GM12878 (cell line): ENCODE measurements around the gene RAD51B. TPM values are rescaled to one million over a fixed set of nuclear protein-coding genes. Genes with fewer than 3 reads are reported as not detected.

Experiments
- ATAC-seq: fragments of 200-7000 bp; cut with Tn5 transposase; 3 replicates; pipeline ENCODE4 v1.9.1; 2020; ENCODE audit warnings: mild to moderate bottlenecking, moderate library complexity
- BruUV-seq: library from RNA; stranded (reverse); fragments of 400-500 nt; replicated peaks from 2 replicates; lab custom pipeline; 2021; lab: Mats Ljungman, UMichigan
- CTCF ChIA-PET: fragments of 300-600 bp; sonication (Branson Sonifier 250); formaldehyde crosslinking; extraction: SDS; loops from one replicate; lab custom pipeline; 2021; ENCODE audit warnings: inconsistent platforms; lab: Yijun Ruan, JAX
- POLR2A ChIA-PET: fragments of 350-600 bp; formaldehyde crosslinking; extraction: SDS; loops from one replicate; lab custom pipeline; 2021; ENCODE audit warnings: inconsistent platforms; lab: Charles Lee
- RAD21 ChIA-PET: fragments of 300-600 bp; sonication (Branson Sonifier 250); formaldehyde crosslinking; loops from one replicate; lab custom pipeline; 2023; ENCODE audit warnings: antibody characterized with exemption; ENCODE audit not compliant: unreplicated experiment; lab: Charles Lee
- SMC1A ChIA-PET: fragments of 300-600 bp; sonication (Branson Sonifier 250); formaldehyde crosslinking; loops from one replicate; lab custom pipeline; 2023; ENCODE audit not compliant: unreplicated experiment, uncharacterized antibody; lab: Charles Lee
- DNase-seq: peaks from one replicate; pipeline ENCODE4 v3.0.0-alpha.2; 2011; ENCODE audit warnings: low read depth, low spot score
- FAIRE-seq: peaks from 3 replicates; lab custom pipeline; 2011; peaks lifted over from hg19 to GRCh38; lab: Jason Lieb, UNC
- H2AFZ ChIP-seq: 2 replicates; pipeline ENCODE4 v1.6.0; 2011; ENCODE audit warnings: low read depth, low read length, control low read depth; ENCODE audit not compliant: control insufficient read depth
- H3K27ac ChIP-seq: 2 replicates; pipeline ENCODE4 v1.5.1; 2011; ENCODE audit warnings: control low read depth; ENCODE audit not compliant: control insufficient read depth, insufficient read depth
- H3K27me3 ChIP-seq, 2 experiments: replicated peaks in 1 of 2; 2 replicates each; pipeline versions ENCODE4 v1.6.0 to v1.6.1; 2011; ENCODE audit warnings: low read length in 1 of 2; ENCODE audit not compliant: control insufficient read depth in 2 of 2, insufficient read depth in 2 of 2
- H3K36me3 ChIP-seq, 2 experiments: 2 replicates each; pipeline ENCODE4 v1.5.1; 2011; ENCODE audit warnings: low read length in 1 of 2; ENCODE audit not compliant: control insufficient read depth in 2 of 2, insufficient read depth in 2 of 2
- H3K4me1 ChIP-seq: 2 replicates; pipeline ENCODE4 v1.6.1; 2011; ENCODE audit warnings: mild to moderate bottlenecking, low read length, moderate library complexity, mixed read lengths; ENCODE audit not compliant: control insufficient read depth, insufficient read depth
- H3K4me2 ChIP-seq: 2 replicates; pipeline ENCODE4 v1.6.0; 2011; ENCODE audit warnings: control low read depth; ENCODE audit not compliant: control insufficient read depth, insufficient read depth
- H3K4me3 ChIP-seq: fragments of 200-600 bp; sonication (generic); 2 replicates; pipeline ENCODE4 v1.5.1; 2016
- H3K79me2 ChIP-seq: 2 replicates; pipeline ENCODE4 v1.6.0; 2011; ENCODE audit warnings: low read length; ENCODE audit not compliant: control insufficient read depth, insufficient read depth
- H3K9ac ChIP-seq: 2 replicates; pipeline ENCODE4 v1.8.0; 2011; ENCODE audit warnings: low read length, control low read depth, mixed read lengths; ENCODE audit not compliant: control insufficient read depth, insufficient read depth
- H3K9me3 ChIP-seq: replicated peaks from 3 replicates; pipeline ENCODE4 v1.5.1; 2011; ENCODE audit warnings: mild to moderate bottlenecking, low read length; ENCODE audit not compliant: control insufficient read depth, insufficient read depth
- H4K20me1 ChIP-seq: 2 replicates; pipeline ENCODE4 v1.6.0; 2011; ENCODE audit not compliant: control insufficient read depth, insufficient read depth
- CEBPZ ChIP-seq: fragments of 150-350 bp; IDR thresholded peaks from 2 replicates; pipeline ENCODE4 v1.6.1; 2016; ENCODE audit warnings: low read depth, low read length
- E2F8 ChIP-seq: fragments of 450-650 bp; IDR thresholded peaks from 2 replicates; pipeline ENCODE4 v1.6.1; 2018; ENCODE audit warnings: mild to moderate bottlenecking, low read depth, moderate library complexity; ENCODE audit not compliant: partially characterized antibody
- HDAC6 ChIP-seq: fragments of 200-600 bp; sonication (generic); IDR thresholded peaks from one replicate; pipeline ENCODE4 v1.8.0; 2017; ENCODE audit warnings: antibody characterized with exemption; ENCODE audit not compliant: unreplicated experiment
- NR2F1 ChIP-seq: fragments of 450-650 bp; conservative IDR thresholded peaks from 2 replicates; pipeline ENCODE4 v1.6.1; 2017; ENCODE audit warnings: mild to moderate bottlenecking
- POLR2AphosphoS5 ChIP-seq: IDR thresholded peaks from 2 replicates; pipeline ENCODE4 v1.6.1; 2011; ENCODE audit warnings: mild to moderate bottlenecking, low read length, inconsistent platforms
- RAD51 ChIP-seq: fragments of 450-650 bp; IDR thresholded peaks from 2 replicates; pipeline ENCODE4 v1.6.1; 2016; ENCODE audit warnings: moderate library complexity, mild to moderate bottlenecking, inconsistent platforms
- ZBTB4 ChIP-seq: fragments of 450-650 bp; formaldehyde crosslinking; IDR thresholded peaks from 2 replicates; pipeline ENCODE4 v1.4.0; 2022; ENCODE audit warnings: mild to moderate bottlenecking, moderate library complexity
- WGBS: methylation state at CpG from one replicate; pipeline ENCODE4 v1.1.6; 2016; ENCODE audit warnings: low lambda C conversion rate; ENCODE audit not compliant: insufficient replicate concordance, insufficient coverage; ENCODE audit errors: missing lambda C conversion rate; 5-methylcytosine and 5-hydroxymethylcytosine counted together
- in situ Hi-C: fragments of 300-500 bp; cut with MboI; formaldehyde crosslinking; loops from 9 replicates; pipeline ENCODE4 v1.14.3; 2018; ENCODE audit warnings: mixed read lengths
- intact Hi-C: fragments of 100-400 bp; cut with micrococcal nuclease; formaldehyde crosslinking; loops from one replicate; pipeline ENCODE4 v1.14.2; 2022; ENCODE audit not compliant: unreplicated experiment
- polyA plus RNA-seq, 11 experiments: library from polyadenylated mRNA; depleted of rRNA in 4 of 11; unstranded in 6 of 11; stranded (reverse) in 5 of 11; fragments of >200 nt; fragmentation: Nextera tagmentation in 4 of 11; fragmentation: Illumina TruSeq in 1 of 11; extraction: Ambion mirVana in 4 of 11; extraction: Trizol in 1 of 11; gene quantifications; 1 replicate in 1 of 11; 2 replicates in 10 of 11; pipeline versions ENCODE4 v1.2.1 to v1.2.3, GENCODE V29; 2011 to 2016; ENCODE audit warnings: inconsistent platforms in 2 of 11, missing spikeins in 2 of 11, low read depth in 1 of 11
- total RNA-seq, 4 experiments: library from RNA; depleted of rRNA in 3 of 4; stranded (reverse); fragments of >200 nt in 3 of 4; fragmentation: Illumina TruSeq in 1 of 4; extraction: Trizol in 1 of 4; gene quantifications; 2 replicates each; pipeline versions ENCODE4 v1.2.1 to v1.2.3, GENCODE V29; 2013 to 2021

RAD51B gene
- total and polyA plus RNA-seq, 10 of the 15 experiments (the other 5 are each of a cell fraction or from before 2014, with no cell fraction given): 9.8 to 26.8 (median 21.3) TPM

- ChIA-PET CTCF (no interaction called here), POLR2A (no interaction called here)
- intact Hi-C loops: no loop called here
Observed at GRCh38 chr14:68145036-68145435, 325.5 kb downstream of the RAD51B start.

GRCh38 chr14:68145539-68145938, 326.0 kb downstream of the RAD51B start:
- RAD21 ChIA-PET: no interaction called here
- in situ Hi-C loops: no loop called here
- no peak for TF ChIP-seq NR2F1
- no peak for TF ChIP-seq E2F8
- TF ChIP-seq RAD51: no peak
- TF ChIP-seq CEBPZ: no peak
- TF ChIP-seq ZBTB4: no peak
- TF ChIP-seq POLR2AphosphoS5: no peak
- intact Hi-C loops: no loop called here
- Histone ChIP-seq H4K20me1 (no peaks in the 10 kb centered on the region), H3K27ac (no peak overlapping the region), H3K36me3 (no peaks in the 10 kb centered on the region), H2AFZ (no peak overlapping the region), H3K4me3 (no peak overlapping the region), H3K9me3 (no peaks in the 10 kb centered on the region; the same call in 2 of the 3 replicates), H3K9ac (no peak overlapping the region), H3K4me1 (no peaks in the 10 kb centered on the region), H3K4me2 (no peak overlapping the region), H3K27me3 (no peaks in the 10 kb centered on the region), H3K79me2 (no peaks in the 10 kb centered on the region)
- POLR2A ChIA-PET: no interaction called here
- no peak for DNase-seq
- no TSS peak for BruUV-seq
- no peak for FAIRE-seq
- SMC1A ChIA-PET: interaction anchor here (1.0 to 2.2 kb wide), 5 partner anchors 8 to 32 kb away, joined by 3 to 5 read pairs (median 4); no protein-coding TSS in a partner anchor
- CTCF ChIA-PET: no interaction called here
- no peak for ATAC-seq

More at GRCh38 chr14:68145036-68145435, 325.5 kb downstream of the RAD51B start:
- Histone ChIP-seq H3K4me1 (no peaks in the 10 kb centered on the region), H3K79me2 (no peaks in the 10 kb centered on the region), H3K36me3 (no peaks in the 10 kb centered on the region), H3K9me3 (no peaks in the 10 kb centered on the region; the same call in 2 of the 3 replicates), H3K27ac (no peak overlapping the region), H4K20me1 (no peaks in the 10 kb centered on the region), H3K9ac (no peak overlapping the region), H3K4me2 (no peak overlapping the region), H3K27me3 (no peaks in the 10 kb centered on the region), H3K4me3 (no peak overlapping the region), H2AFZ (no peak overlapping the region)
- BruUV-seq: no TSS peak
- in situ Hi-C loops: no loop called here
- no peak for ATAC-seq
- TF ChIP-seq HDAC6: no peak
- RAD21 ChIA-PET: no interaction called here
- SMC1A ChIA-PET: interaction anchor here (0.6 to 1.4 kb wide), 3 partner anchors 13 to 56 kb away, joined by 3 to 5 read pairs (median 4); no protein-coding TSS in a partner anchor
- DNase-seq: no peak
- FAIRE-seq: no peak
- whole genome bisulfite sequencing: 97% methylated on average over 2 of the region's 2 CpGs
